WERI-Rb-1 (cell line): ENCODE data around the gene PLEKHN1.

Experiments used
- DNase-seq: peaks from one replicate; pipeline ENCODE4 v3.0.0-alpha.2; 2020
- H3K27ac ChIP-seq: fragments of 250-450 bp; sonication (Bioruptor Pico); 2 replicates; pipeline ENCODE4 v1.5.1; 2020; ENCODE audit warnings: mild to moderate bottlenecking, moderate library complexity
- H3K27me3 ChIP-seq: fragments of 250-450 bp; sonication (Bioruptor Pico); 2 replicates; pipeline ENCODE4 v1.5.1; 2021; ENCODE audit warnings: mild to moderate bottlenecking, low read depth, moderate library complexity; ENCODE audit not compliant: insufficient read depth, severe bottlenecking
- H3K36me3 ChIP-seq: fragments of 250-450 bp; sonication (Bioruptor Pico); 2 replicates; pipeline ENCODE4 v1.5.1; 2020; ENCODE audit warnings: mild to moderate bottlenecking, moderate library complexity
- H3K4me3 ChIP-seq: 2 replicates; pipeline ENCODE4 v1.5.1; 2011; ENCODE audit warnings: low read depth, mild to moderate bottlenecking, control low read depth, low read length
- H3K9me3 ChIP-seq: fragments of 250-450 bp; sonication (Bioruptor Pico); 2 replicates; pipeline ENCODE4 v1.5.1; 2021; ENCODE audit warnings: mild to moderate bottlenecking, moderate library complexity; ENCODE audit not compliant: severe bottlenecking
- TF ChIP-seq, protein P1 (sequence below): IDR thresholded peaks from 2 replicates; pipeline ENCODE4 v1.5.1; 2011; ENCODE audit warnings: low read depth, mild to moderate bottlenecking, control low read depth, inconsistent platforms, low read length

PLEKHN1 gene

DNA sequence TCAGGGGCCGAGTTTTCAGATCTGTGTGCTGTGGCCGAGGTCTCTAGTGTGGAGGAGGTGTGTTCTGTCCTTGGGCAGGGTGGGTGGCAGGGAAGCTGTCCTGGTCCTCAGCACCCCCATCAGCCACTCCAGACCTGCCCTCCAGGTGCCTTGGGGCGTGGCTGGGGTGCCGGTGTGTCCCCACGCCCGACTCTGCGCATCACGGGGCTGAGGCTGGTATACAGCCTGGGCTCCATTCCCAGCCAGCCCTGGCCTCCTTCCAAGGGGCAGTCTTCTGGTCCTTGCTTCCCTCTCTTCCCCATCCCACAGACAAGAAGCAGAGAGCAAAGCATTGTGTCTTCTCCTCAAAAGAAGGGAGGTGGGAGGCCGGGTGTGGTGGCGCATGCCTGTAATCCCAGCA is 38.5 kb upstream of the PLEKHN1 start:
- Histone ChIP-seq H3K9me3 (no peaks in the 10 kb centered on the region), H3K27ac (no peak overlapping the region), H3K36me3 (peaks cover 30% of the 10 kb centered on the region), H3K4me3 (no peak overlapping the region), H3K27me3 (no peaks in the 10 kb centered on the region)
- TF ChIP-seq, protein P1, sequence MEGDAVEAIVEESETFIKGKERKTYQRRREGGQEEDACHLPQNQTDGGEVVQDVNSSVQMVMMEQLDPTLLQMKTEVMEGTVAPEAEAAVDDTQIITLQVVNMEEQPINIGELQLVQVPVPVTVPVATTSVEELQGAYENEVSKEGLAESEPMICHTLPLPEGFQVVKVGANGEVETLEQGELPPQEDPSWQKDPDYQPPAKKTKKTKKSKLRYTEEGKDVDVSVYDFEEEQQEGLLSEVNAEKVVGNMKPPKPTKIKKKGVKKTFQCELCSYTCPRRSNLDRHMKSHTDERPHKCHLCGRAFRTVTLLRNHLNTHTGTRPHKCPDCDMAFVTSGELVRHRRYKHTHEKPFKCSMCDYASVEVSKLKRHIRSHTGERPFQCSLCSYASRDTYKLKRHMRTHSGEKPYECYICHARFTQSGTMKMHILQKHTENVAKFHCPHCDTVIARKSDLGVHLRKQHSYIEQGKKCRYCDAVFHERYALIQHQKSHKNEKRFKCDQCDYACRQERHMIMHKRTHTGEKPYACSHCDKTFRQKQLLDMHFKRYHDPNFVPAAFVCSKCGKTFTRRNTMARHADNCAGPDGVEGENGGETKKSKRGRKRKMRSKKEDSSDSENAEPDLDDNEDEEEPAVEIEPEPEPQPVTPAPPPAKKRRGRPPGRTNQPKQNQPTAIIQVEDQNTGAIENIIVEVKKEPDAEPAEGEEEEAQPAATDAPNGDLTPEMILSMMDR: no peak
- no peak for DNase-seq

DNA sequence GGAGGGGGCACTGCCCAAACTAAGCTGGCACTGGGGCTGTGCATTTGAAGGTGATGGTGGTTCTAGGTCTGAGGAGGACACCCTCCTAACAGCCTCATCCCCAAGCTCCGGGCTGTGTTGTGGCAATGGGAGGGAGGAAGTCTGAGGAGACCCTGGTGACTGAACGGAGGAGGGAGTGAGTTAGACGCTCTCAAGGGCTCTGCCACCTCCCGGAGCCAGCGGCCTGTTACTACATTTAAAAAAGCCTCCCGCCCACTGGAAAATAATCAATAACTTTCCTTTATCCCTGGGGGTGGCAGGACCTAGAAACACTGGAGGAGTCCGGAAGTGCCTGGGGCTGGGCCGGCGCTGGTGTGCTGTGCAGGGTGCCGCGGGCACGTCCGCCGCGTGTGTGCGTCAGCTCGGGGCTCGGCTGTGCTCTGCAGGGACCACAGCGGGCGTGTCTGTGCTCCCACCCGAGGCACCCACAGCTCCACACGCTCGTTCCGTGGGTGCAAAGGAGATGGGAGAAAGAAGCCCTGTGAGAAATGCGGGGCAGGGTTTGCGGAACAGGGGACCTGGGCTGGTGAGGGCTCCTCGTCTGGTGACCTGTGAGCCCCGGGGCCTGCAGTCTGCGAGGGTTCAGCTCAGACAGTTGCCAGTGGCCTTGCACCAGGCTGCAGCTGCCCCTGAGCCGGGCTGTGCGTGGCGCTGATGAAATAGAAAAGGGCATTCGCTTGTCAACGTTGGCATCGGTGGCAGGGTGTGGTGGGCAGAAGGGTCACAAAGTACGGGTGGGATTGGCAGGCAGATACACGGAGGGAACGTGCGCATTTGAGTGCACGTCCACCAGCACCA is 37.2 kb upstream of the PLEKHN1 start:
- TF ChIP-seq, protein P1: no peak
- H3K27me3 ChIP-seq: no peaks in the 10 kb centered on the region
- peaks cover 30% of the 10 kb centered on the region for H3K36me3 ChIP-seq
- DNase-seq: no peak
- H3K9me3 ChIP-seq: no peaks in the 10 kb centered on the region
- no peak overlapping the region for H3K27ac ChIP-seq
- no peak overlapping the region for H3K4me3 ChIP-seq

DNA sequence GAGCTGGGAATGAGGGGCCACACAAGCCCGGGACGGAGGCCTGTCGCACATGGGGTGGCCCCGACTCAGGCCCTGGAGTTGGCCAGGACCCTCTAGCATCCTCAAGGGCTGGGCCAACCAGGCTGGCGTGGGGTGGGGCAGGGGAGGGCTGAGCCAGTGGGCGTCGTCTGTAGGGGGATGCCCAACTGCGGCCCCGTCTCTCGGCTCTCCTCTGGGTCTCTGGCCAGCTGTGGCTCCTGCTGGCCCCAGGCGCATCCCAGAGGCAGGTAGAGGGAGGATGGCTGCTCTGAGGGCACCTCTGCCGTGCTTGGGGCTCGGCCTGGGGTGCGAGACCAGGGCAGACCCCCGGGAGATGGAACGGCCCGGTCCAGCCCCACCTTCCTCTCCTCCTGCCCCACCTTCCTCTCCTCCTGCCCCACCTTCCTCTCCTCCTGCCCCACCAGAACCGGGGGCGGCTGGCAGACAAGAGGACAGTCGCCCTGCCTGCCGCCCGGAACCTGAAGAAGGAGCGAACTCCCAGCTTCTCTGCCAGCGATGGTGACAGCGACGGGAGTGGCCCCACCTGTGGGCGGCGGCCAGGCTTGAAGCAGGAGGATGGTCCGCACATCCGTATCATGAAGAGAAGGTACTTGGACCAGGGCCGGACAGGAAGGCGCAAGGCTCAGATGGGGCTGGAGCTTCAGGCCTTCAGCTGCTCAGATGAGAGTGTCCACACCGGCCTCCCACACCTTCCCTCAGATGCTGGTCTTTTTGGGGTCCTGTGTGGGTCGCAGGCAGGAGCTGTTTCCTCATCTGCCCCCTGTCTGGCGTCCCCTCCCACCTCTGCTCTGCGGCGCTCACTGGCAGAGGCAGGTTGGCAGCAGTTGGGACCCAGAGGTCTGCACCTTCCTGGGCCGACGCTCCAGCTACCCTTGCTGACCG is 36.3 kb upstream of the PLEKHN1 start:
- Histone ChIP-seq H3K27me3 (no peaks in the 10 kb centered on the region), H3K9me3 (no peaks in the 10 kb centered on the region), H3K4me3 (no peak overlapping the region), H3K27ac (no peak overlapping the region; the same call in 1 of the 2 replicates), H3K36me3 (peaks cover 30% of the 10 kb centered on the region)
- TF ChIP-seq, protein P1: no peak
- no peak for DNase-seq

DNA sequence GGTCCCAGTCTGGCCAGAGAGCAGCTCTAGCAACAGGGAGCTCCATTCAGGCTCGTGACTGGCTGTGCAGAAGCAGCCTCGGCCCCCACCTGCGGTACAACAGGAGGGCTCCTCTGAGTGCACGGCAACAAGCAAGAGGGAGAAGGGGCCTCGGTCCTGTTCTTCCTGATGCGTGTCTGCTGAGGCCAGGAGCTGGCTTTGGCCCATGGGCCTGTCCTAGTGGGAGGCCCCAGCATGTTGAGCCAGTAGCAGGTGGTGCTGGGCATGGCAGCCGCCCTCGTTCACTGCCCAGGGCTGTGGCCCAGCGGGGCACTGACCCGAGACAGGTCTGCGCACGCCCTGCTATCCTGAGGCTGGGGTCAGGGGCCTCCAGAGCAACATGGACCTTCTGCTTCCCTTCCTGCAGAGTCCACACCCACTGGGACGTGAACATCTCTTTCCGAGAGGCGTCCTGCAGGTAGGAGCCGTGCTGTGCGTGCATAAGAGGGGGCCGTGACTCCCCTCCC is 35.6 kb upstream of the PLEKHN1 start:
- DNase-seq: no peak
- Histone ChIP-seq H3K27ac (no peak overlapping the region; the same call in 1 of the 2 replicates), H3K9me3 (no peaks in the 10 kb centered on the region), H3K36me3 (peaks cover 30% of the 10 kb centered on the region), H3K27me3 (no peaks in the 10 kb centered on the region), H3K4me3 (no peak overlapping the region)
- TF ChIP-seq, protein P1: no peak

DNA sequence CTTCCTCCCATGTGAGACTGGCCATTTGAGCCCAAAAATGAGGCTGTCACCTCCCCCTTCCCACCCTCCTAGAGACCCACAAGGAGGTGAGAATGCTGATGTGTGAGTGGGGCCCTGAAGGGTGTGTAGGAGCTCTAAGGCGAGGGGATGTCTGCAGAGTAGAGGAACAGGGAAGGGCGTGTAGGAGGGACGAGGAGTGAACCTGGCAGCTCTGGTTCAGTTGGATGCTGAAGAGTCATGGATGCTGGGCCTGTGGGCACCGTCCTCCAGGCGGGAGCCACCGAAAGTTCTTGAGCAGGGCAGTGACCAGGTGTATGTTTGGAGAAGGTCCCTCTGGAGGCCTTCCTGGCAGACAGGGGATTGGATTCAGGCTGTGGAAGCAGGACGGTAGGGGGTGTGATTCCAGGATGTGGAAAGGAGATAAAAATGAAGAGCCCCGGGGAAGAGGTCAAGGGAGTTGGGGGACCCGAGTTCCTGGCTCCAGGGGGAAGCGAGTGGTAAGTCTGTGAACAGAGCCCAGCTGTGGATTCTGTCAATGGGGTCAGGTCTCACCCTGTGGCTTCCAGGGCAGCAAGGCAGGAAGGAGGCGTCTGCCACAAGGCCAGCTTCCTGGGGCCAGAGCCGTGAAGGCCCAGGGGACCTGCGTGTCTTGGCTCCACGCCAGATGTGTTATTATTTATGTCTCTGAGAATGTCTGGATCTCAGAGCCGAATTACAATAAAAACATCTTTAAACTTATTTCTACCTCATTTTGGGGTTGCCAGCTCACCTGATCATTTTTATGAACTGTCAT is 34.7 kb upstream of the PLEKHN1 start:
- Histone ChIP-seq H3K36me3 (peaks cover 28% of the 10 kb centered on the region), H3K4me3 (no peak overlapping the region), H3K27ac (peak overlapping the region; percentile 31; the same call in 1 of the 2 replicates), H3K27me3 (no peaks in the 10 kb centered on the region), H3K9me3 (no peaks in the 10 kb centered on the region)
- TF ChIP-seq, protein P1: 0 out of 2 replicates have a peak, but pooled peaks have one; percentile 7
- DNase-seq: no peak
